HG03457 (cell line): ENCODE measurements around the gene USP54.

Experiments
- ATAC-seq: cut with Tn5 transposase; IDR thresholded peaks from one replicate; pipeline ENCODE4 v1.9.1; 2021; ENCODE audit warnings: moderate number of reproducible peaks; ENCODE audit not compliant: unreplicated experiment

The USP54 gene

DNA sequence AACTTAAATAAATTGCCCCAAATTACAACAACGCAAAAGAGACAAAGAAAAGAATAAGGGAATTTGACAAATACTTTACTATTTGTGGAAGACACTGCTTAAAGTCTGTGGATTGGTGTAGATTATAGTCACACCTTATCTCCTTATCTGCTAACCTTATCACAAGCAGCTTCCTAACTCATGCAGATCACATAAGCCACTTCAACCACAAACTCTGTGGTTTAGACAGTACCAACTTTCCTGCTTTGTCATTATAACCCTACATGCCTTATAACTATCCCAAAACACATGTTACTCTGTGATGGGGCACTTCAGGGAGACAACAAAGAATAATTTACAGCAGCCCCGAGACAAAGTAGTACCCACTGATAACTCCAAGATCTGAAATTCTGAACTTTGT, 53.9 kb downstream of the USP54 start:
- ATAC-seq: no peak

DNA sequence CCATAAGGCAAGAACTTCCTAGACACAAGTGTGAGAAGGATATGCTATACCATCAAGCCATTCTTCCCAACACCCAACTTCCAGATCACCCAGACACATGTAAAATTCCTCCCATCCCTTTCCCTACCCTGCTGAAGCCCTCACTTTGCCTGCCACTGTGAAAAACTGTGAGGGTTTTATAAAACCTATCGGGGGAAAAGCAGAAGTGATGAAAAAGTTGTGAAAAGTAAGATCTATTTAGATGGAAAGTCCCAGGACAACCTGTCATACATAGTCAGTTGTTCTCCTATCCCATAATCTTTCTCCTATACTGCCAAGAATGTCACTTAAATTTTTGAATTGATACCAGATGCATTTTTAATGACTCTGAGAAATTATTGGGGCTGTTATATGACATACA, 56.3 kb downstream of the USP54 start:
- ATAC-seq: no peak

DNA sequence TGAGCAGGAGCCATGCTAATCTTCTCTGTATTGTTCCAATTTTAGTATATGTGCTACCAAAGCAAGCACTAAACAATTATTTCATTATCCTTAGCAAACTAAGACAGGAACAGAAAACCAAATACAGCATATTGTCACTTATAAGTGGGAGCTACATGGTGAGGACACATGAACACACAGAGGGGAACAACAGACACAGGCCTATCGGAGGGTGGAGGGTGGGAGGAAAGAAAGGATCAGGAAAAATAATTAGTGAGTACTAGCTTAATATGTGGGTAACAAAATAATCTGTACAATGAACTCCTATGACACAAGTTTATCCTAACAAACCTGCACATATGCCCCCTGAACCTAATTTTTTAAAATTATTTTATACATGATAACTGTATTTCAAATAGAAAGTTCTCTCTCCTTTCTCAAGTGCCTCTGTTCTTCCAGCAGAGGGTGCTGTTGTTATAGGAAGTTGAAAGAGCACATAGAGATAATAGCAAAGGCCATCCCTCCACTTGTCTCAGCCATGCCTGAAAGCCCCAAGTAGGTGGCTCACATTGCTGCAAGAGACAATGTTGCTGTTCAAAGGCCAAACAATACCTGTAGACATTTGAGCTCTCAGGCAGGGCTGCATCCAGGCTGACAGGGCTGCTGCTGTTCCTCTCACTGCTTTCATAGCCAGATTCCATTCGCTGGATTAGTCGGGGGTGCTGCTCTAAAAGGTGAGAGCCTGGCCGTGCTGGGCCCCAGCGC, 61.9 kb downstream of the USP54 start:
- no peak for ATAC-seq

DNA sequence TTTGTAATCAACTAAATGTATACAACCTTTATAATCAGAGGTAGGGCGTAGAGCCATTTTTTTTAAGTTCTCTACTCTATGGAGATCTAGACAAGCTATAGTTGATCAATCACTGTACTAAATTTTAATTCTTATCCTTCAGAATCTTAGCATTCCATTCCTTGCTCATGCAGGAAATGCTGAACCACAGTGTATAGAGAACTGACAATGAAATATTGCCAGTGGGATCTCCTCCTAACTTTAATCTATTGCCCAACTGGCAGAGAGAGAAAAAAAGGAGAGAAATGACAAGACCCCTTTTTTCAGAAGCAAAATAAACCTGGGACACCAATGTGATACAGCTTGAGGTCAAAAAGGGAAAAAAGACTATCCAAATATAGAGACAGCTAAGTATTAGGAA, 68.9 kb downstream of the USP54 start:
- no peak for ATAC-seq

DNA sequence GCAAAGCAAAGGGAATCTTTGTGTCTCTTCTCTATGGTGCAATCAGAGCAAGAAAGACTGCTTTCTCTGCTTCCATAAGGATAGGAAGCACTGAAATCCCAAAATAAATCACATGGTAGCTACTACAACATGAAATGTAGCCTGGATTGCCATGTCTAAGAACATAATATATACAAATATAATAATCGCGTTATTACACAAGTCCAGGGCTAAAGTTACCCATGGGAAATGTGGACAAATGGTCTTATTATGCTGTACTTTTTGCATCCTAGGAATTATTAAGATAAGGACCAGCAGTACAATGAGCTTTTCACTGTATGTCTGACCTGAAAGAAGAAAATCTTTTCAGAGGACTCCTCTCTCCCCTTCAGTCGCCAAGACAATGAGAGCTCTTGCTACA, 71.8 kb downstream of the USP54 start:
- no peak for ATAC-seq

DNA sequence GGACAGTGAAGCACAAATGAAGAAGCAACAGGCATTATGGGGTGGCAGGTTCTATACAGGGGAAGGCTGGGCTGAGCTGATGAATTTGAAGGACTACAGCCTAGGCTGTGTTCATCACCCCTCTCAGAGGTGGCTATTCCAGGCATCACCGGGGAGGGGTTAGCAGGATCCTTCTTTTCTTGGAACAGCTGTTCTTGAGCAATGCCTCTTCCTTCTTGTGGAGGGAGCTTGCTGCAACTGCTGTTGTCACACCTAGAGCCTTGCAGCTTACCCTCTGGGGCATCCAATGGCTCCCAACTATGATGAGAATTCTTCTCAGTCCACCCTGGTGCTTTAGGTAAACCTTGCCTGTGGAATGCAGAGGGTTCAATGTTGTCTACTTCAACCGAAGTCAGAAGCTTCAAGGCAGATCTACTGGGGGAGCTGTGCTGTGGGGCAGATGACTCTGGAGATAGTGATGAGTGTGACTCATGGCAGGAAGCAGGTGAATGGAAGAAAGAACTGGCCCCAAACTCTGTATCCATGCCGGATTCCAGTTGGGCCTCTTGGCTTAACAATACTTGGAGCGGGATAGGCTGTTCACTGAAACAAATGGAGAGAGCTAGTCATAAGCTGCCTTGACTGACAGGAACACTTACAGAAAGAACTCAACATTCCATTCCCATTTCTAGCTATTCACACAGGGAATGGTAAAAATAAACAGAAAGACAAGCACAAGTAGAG, 73.8 kb downstream of the USP54 start:
- no peak for ATAC-seq

DNA sequence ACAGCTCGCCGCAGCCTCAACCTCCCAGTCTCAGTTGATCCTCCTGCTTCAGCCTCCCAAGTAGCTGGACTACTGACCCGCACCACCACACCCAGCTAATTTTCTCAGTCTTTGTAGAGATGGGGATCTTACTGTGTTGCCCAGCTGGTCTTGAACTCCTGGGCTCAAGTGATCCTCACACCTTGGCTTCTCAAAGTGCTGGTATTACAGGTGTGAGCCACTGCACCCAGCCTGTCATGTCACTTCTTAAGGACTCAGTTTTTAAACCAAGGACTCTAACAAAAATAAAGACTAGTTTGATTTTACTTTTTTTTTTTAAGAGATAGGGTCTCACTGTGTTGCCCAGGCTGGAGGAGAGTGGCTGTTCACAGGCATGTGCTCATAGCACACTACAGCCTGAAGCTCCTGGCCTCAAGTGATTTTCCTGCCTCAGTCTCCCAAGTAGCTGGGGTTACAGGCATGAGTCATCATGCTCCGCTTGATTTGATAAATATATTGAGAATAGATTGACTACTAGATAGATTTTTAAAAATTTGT, 78.9 kb downstream of the USP54 start:
- ATAC-seq: no peak

DNA sequence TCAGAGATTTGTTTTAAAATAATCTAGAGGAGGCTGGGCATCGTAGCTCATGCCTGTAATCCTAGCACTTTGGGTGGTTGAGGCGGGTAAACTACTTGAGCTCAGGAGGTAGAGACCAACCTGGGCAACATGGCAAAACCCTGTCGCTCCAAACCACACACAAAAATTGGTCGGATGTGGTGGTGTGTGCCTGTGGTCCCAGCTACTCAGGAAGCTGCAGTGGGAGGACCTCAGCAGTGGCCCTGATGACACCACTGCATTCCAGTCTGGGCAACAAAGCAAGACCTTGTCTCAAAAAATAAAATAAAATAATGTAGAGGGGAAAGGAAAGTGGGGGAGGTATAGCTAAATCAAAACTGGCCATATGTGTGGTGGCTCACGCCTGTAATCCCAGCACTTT, 81.4 kb downstream of the USP54 start:
- no peak for ATAC-seq

DNA sequence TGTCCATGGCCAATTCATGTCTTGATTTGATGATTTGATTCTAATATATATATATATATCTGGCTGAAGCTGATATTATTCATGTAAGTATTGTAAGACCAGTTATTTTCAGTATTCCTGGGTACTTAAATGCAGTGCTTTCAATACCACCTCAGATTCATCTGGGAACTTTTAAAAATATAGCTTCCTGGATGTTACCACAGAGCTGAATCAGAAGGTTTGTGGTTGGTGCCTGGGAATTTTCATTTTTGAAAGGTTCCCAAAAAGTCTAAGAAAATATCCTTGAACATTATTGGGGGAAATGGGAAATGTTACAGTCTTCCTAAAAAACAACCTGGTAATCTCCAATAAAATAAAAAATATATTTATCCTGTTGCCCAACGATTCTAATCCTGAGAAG, 84.7 kb downstream of the USP54 start:
- no peak for ATAC-seq

DNA sequence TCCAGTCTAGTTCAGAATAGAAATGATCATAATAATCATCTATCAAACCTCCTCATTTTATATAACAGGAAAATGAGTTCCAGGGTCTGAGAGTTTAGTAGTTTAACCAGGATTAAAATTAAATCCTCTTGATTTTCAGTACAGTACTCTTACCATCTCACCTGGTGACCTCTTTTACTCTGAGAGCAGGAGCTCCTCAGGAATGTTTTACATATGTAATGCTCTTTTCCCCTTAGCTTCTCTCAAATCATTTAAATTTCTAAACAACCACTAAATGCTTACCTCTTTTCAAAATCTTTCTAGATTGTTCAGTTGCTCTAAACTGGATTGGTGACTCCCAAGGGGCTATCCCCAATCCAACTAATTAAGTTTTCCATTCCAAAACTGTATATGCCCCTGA, 85.1 kb downstream of the USP54 start:
- no peak for ATAC-seq

DNA sequence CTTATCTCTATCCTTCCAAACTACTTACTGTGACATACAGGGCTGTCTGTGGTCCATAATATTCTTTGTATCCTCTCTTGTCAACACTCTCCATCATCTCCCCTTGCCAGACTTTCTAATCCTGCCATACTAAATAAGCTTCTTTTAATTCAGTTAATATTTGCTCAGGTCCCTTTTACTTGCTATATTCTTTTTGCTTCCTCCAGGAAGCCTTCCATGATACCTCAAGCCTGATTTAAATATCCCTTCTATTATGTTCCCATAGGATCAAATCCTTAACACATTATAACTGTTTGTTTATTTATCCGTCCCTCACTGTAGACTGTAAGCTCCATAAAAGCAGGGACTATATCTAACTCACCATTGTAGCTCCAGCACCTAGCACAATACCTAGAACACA, 88.1 kb downstream of the USP54 start:
- no peak for ATAC-seq

DNA sequence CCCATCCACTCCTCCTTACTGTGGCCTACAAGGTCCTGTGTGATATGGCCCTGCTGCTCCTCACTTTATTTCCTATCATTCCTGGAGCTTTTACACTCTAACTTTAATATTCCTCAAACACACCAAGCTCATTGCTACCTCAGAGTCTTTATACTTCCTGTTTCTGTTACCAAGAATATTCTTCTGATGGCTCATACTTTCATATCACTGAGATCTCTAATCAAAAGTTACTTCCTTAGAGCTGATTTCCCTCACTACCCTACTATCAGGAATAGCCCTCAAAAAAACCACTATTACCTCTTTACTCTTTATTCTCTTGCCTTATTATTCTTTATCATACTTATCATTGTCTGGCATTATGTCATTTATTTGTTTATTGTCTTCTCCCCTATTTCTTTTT, 89.5 kb downstream of the USP54 start:
- ATAC-seq: no peak

DNA sequence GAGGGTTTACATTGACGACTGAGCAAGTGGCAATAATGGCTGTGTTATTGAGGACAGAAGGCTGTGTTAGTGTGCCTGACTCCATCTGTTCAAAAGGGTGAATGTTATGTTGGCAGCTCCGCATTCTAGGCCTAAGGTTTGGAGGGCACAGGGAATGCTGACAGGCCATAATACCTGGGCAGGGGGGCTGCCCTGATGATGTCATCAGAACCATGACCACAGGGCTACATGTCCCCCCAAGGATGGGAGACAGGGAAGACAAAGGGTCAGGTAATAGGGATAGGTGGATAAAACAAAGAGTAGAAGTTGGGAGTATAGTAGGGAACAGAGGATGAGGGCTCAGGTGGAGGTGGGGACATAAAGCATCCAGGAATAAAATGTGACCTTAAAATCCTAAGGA, 93.5 kb downstream of the USP54 start:
- ATAC-seq: no peak

DNA sequence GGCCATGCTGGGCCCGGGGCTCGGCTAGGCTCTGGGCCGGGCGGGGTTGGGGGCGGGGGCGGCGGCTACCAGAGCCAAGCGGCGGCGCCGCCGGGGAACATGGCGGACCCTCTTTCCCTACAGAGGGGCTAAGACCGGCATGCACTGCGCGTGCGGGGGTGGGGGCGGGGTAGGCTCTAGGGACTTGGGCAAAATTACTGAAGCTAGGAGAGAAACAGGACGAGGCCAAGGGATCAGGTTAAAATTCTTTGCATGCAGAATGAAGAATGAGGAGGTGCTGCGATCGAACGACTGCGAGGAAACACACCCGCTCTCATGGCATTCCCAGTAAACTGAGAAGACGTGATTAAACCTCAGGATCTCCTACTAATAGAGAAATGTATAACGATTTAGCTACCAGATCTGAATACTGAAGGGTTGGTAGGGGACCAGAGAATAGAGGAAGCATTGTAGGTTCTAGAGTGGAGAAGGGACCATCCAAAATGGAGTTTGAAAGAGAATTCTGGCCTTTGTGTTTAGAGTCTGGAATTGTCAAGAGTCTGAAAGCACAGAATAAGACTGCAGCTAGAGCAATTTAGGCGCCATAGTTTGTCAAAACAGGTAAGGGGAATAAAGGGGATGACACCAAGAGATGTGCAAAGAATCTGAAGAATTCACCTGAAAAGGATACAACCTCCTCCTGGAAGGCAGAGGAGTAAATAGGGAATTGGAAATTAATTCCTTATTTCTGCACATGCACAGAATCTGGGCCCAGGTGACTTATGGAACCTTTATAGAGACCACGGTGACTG, 95.1 kb downstream of the USP54 start, which contains the start of gene PPP3CB:
Gene PPP3CB, minus strand, starts transcription at position 141 of the 791 bp plus-strand sequence. Its CDS starts 135 bp downstream, at position 6.
- ATAC-seq: peak; percentile 40

DNA sequence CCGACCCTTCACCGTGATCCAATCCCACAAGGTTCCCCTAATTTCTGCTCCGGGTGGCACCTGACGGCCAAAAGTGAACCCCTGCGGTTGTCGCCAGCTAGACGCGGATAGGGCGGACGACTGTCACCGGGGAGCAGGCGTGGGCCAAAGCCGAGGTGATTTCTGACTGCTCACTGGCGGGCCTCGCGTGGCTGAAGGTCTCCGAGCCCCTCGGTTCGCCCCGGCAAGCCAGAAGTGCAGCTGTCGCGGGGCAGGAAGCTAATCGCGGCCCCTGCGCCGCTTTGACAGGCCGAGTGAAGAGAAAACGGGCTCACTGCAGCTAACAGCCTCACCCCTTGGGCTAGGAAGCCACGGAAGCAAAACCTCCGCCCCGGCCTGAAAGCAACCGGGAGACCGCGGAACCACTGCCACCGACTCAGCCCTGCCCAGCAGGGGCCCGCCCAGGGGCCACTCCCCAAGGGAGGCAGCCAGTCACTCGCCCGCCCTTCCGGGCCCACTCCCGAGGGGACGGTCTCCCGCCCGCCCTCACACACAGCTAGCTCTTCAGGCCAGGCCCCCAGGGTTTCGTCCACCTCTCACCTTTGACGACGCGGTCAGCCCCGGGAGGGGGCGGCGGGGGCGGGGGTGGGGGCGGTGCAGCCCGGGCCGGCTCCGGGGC, 95.8 kb downstream of the USP54 start:
- ATAC-seq: peak; percentile 76

DNA sequence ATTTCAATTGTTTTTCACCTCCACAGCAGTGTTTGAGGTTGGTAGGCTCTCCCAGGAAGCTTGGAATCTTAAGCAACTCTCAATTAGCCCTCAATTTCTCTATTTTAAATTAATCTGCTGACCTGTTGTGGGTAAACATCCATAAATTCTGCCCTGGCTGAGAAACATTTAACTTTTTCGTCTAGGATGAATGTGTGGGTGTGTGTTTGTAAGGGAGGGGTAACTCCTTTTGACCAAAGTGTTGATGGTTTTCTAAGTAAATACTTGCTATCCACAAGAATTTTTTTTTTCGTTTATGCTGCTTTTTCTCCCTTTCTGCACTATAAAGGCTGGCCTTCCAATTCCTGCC, 96.3 kb downstream of the USP54 start:
- no peak for ATAC-seq

DNA sequence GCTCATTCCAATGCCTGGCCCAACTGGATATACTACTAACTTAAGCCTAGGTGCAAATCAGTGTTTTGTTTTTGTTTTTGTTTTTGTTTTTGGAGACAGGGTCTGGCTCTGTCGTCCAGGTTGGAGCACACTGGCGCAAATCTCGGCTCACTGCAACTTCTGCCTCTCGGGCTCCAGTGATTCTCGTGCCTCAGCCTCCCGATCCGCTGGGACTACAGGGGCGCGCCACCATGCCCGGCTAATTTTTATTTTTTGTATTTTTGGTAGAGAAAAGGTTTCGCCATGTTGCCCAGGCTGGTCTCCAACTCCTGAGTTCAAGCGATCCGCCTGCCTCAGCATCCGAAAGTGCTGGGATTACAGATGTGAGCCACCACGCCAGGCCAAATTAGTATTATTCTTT, 96.9 kb downstream of the USP54 start:
- no peak for ATAC-seq

DNA sequence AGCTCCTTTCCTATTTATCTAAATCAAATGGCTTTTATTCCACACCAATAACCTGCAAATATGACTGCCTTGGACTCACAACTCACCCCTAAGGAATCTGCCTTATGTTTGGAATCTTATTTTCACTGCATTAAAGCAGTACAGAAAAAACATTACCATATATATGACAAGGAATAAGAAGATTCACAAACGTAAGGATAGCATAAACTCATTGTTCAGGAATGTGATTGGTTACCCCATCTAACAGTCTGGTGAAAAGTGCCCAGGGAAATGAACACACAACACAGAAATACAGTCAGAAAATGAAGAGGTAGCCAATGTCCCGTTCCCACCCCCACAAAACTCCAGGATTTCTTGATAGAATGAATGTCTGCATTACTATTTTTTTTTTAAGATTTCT, 97.4 kb downstream of the USP54 start:
- no peak for ATAC-seq

DNA sequence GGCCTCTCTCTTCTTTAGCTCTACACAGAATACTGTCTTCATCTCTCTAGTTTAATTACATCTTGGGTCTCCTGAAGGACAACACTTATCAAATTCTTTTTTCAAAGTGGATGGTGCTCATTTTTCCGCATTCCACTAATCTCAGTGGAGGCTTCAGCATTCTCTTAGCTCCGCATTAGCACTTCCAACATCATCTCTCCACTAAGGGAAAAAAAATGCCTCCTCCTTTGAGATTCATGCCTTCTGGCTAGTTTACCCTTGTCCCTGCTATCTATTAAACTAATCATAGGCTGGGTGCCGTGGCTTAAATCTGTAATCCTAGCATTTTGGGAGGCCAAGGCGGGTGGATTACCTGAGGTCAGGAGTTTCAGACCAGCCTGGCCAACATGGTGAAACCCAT, 104.5 kb downstream of the USP54 start:
- ATAC-seq: no peak

DNA sequence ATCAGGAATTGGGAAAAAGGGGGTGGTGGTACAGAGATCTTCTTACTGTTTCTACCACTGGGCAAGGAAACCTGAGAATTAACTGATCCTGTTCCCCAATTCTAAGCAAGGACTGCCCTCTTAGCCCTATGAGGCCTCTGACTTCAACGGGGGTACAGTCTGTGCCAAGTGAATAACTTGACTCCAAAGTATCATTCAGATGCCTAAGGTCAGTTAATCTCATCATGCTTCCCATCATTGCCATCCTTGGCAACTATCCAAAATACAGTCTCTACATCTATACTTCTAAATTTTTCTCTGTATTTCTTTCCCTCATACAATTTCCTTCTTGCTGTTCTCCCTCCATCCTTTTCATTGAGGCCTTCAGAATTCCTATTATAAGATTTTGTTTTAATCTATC, 105.8 kb downstream of the USP54 start:
- no peak for ATAC-seq

DNA sequence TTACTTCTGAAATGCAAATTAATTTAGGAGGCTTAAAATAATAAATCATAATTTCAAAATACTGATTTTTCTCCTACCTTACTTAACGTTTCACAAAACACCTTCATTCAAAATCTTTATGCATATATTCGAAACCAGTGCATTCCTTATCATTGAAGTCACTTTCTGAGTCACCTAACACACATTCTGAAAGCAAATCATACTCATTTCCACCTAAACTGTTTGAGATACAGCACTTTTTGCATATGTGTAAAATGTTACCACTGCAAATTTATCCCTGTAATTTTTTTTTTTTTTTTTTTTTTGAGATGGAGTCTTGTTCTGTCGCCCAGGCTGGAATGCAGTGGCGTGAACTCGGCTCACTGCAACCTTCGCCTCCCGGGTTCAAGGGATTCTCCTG, 111.0 kb downstream of the USP54 start:
- no peak for ATAC-seq
